ENCODE data around the gene MAL.

The MAL gene

DNA sequence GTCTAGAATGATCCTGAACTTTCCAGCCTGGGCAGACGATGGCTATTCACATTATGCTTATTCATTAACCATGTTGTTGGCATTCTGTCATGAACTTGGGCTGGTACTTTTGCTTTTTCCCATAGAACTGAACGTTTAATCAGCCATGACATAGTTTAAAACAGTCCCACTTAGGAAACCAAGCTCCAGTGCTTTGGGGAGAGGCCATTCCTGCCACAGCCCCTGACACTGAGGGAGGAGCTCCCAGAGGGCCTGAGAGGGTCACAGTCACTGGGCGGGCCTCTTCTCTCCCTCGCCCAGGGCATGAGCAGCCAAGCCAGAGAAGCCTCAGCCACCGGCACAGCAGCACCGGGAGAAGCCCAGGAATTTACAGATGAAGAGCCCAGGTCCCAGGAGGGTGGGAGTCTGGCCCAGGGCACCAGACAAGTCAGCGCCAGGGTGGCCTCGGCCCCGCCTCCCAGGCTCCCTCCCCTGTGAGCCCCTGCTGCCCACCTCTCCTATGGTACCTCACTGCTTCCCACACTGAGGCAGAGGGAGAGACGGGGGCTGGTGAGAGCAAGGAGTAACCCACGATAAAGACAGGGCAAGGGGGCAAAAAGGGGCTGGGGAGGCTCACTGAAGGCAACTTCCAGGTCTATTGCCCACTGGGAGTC lies 33.6 kb downstream of the MAL start:
- H3K36me3 ChIP-seq (ENCODE audit: control insufficient read depth, insufficient read depth, low read length), result no peaks in the 10 kb centered on the region
- H3K9me3 ChIP-seq (ENCODE audit: control insufficient read depth, low read length), result no peaks in the 10 kb centered on the region
- 56 to 73% methylated on average over 6 of the region's 11 CpGs for WGBS, 2 experiments (ENCODE audit: insufficient coverage in 2 of 2)
- no peak overlapping the region for H3K4me3 ChIP-seq (ENCODE audit: extremely low read depth, insufficient read depth, low read length, poor library complexity, severe bottlenecking)
- H3K27ac ChIP-seq (ENCODE audit: low read depth, low read length, severe bottlenecking), result no peak overlapping the region
- H3K4me1 ChIP-seq (ENCODE audit: control insufficient read depth, insufficient read depth, low read length, poor library complexity, severe bottlenecking), result peaks cover 15% of the 10 kb centered on the region

DNA sequence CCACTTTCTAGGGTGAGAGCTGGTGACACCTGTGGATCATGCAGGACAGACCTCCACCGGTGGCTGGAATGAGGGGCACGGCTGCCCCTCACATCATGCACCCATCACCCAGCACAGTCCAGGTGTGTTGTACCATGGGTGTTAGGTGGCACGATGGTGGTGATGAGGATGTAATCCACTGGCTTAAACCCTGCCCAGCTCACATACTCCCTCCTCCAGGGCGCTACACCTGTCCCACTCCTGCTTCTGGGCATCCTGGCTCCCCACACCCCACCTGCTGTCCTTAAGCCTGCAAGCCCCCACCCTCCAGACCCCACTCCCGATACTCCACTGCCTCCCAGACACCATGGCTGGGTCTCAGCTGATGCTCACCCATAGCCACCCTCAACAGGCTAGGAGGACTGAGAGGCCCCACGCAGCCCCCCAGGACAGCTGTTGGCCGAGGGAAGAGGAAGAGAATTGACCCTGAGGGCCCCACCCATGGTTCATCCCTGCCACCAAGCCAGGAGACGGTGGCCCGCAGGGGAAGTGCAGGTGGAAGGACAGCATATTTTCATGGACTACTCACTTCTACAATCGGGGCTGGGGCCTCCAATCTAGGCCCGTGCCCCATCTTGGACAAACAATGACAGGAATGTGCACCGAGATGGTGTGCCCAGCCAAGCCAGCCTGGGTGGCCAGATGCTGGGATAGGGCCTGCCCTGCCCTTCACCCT lies 34.3 kb downstream of the MAL start:
- Histone ChIP-seq H3K9me3 (ENCODE audit: control insufficient read depth, low read length) (no peaks in the 10 kb centered on the region), H3K36me3 (ENCODE audit: control insufficient read depth, insufficient read depth, low read length) (no peaks in the 10 kb centered on the region), H3K27ac (ENCODE audit: low read depth, low read length, severe bottlenecking) (no peak overlapping the region), H3K4me1 (ENCODE audit: control insufficient read depth, insufficient read depth, low read length, poor library complexity, severe bottlenecking) (peaks cover 15% of the 10 kb centered on the region), H3K4me3 (ENCODE audit: extremely low read depth, insufficient read depth, low read length, poor library complexity, severe bottlenecking) (no peak overlapping the region)
- WGBS, 2 experiments (ENCODE audit: insufficient coverage in 2 of 2), result 77 to 86% methylated on average over 5 to 7 of the region's 12 CpGs

DNA sequence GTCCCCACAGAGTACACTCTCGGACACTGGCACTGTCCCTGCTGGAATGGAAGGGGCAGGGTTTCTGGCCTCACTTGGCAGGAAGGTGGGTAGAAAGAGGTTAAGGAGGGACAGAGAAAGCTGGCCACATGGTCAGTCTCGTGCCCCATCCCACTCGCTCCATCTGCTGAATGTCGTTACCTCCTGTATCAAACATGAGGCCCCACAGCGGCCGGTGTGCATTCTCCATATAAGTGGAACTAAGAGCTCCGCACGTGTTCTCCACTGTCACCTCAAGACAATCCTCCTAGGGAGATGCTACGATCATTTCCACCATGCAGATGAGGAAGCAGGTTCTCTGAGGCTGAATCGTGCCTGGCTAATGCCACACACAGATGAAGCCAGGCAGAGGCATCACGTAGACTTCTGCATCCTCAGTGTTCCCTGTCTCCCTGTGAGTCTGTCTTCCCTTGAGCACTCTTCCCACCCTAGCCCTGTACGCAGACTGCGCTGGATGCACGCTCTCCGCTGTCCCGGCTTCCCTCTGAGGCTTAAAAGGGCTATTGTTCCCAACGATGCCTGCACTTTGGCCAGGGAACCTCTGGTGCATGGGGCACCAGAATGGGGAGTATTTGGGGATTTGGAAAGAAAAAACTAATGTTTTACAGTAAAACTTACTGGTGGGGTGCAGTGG lies 35.1 kb downstream of the MAL start:
- no peak overlapping the region for H3K27ac ChIP-seq (ENCODE audit: low read depth, low read length, severe bottlenecking)
- H3K36me3 ChIP-seq (ENCODE audit: control insufficient read depth, insufficient read depth, low read length), result no peaks in the 10 kb centered on the region
- 92 to 93% methylated on average over 15 to 17 of the region's 17 CpGs for whole genome bisulfite sequencing, 2 experiments (ENCODE audit: insufficient coverage in 2 of 2)

GRCh38 chr2:95061119-95061512 lies 35.6 kb downstream of the MAL start:
- WGBS, 2 experiments (ENCODE audit: insufficient coverage in 2 of 2), result 75% methylated on average over 1 of the region's 1 CpG; no CpG with 5 or more reads in 1 of the 2 experiments
- Histone ChIP-seq H3K36me3 (ENCODE audit: control insufficient read depth, insufficient read depth, low read length) (no peaks in the 10 kb centered on the region), H3K4me1 (ENCODE audit: control insufficient read depth, insufficient read depth, low read length, poor library complexity, severe bottlenecking) (peaks cover 15% of the 10 kb centered on the region)

More for the DNA sequence above, 35.1 kb downstream of the MAL start:
- H3K4me3 ChIP-seq (ENCODE audit: extremely low read depth, insufficient read depth, low read length, poor library complexity, severe bottlenecking), result no peak overlapping the region
- H3K4me1 ChIP-seq (ENCODE audit: control insufficient read depth, insufficient read depth, low read length, poor library complexity, severe bottlenecking), result peaks cover 15% of the 10 kb centered on the region
- no peaks in the 10 kb centered on the region for H3K9me3 ChIP-seq (ENCODE audit: control insufficient read depth, low read length)

DNA sequence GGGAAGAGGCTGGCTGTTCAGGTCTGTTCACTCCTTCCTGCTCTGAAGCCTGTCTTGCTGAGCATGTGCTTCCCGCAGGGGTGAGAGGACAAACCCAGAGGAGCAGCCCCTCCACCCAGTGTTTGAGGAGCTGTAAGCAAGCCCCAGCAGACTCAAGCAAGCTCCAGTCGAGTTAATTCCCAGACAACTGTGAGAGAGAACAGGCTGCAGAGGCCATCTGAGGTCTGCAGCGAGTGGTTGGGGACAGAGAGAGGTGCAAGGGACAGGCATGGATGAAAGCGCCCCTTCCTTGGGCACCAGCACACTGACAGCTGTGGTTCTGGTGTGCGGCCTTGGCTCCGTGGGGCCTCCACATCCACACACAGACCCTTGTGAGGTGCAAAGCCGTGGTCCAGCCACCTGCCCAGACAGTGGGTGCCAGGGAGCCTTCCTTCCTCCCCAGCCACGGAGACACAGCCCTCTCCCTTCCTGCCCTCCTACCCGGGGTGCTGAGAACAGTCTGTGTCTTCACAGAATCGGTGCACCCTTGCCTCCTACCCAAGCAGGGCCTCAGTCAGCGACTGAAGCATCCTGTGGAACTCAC lies 36.2 kb downstream of the MAL start:
- 73 to 90% methylated on average over 7 to 11 of the region's 11 CpGs for WGBS, 2 experiments (ENCODE audit: insufficient coverage in 2 of 2)

More at GRCh38 chr2:95061119-95061512, 35.6 kb downstream of the MAL start:
- H3K9me3 ChIP-seq (ENCODE audit: control insufficient read depth, low read length), result no peaks in the 10 kb centered on the region
- no peak overlapping the region for H3K4me3 ChIP-seq (ENCODE audit: extremely low read depth, insufficient read depth, low read length, poor library complexity, severe bottlenecking)
- H3K27ac ChIP-seq (ENCODE audit: low read depth, low read length, severe bottlenecking), result no peak overlapping the region

DNA sequence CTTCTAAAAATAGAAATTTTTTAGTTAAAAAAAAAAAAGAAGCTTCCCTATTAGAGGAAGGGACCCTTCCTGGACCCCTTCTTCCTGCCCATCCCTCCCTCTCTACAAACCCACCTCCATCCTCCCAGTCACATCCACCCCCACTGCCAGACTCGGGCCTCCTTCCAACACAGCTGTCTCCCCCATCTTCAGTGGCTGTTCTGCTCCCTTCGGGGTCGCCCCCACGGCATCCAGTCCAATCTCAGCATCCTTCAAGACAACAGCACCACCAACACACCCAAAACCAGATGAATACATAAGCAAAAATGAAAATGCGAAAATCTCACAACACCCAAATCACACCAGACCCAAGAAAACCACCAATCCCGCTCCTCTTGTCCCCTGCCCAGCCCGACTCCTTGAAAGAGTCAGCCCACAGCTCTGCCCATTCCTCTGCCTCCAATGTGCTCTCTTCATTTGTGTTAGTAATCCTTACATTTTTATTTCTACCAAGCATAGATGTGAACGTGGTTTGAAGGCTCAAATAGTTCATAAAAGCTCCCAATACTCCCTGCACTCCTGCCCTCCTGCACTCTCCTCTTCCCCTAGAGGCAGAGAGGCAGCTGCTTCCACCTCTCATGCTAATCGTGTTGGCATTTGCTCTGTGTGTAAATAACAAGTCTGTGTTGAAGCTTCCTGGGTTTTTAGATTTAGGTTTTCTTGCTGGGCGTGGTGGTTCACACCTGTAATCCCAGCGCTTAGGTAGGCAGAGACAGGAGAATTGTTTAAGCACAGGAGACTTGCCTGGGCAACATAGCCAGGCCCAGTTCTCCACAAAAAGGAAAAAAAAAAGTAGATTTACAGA lies 37.0 kb downstream of the MAL start:
- H3K36me3 ChIP-seq (ENCODE audit: control insufficient read depth, insufficient read depth, low read length), result no peaks in the 10 kb centered on the region
- H3K4me1 ChIP-seq (ENCODE audit: control insufficient read depth, insufficient read depth, low read length, poor library complexity, severe bottlenecking), result peaks cover 3% of the 10 kb centered on the region
- 64 to 87% methylated on average over 6 to 8 of the region's 11 CpGs for WGBS, 2 experiments (ENCODE audit: insufficient coverage in 2 of 2)
- no peaks in the 10 kb centered on the region for H3K9me3 ChIP-seq (ENCODE audit: control insufficient read depth, low read length)
- H3K27ac ChIP-seq (ENCODE audit: low read depth, low read length, severe bottlenecking), result no peak overlapping the region
- no peak overlapping the region for H3K4me3 ChIP-seq (ENCODE audit: extremely low read depth, insufficient read depth, low read length, poor library complexity, severe bottlenecking)

More for the DNA sequence above, 36.2 kb downstream of the MAL start:
- Histone ChIP-seq H3K4me1 (ENCODE audit: control insufficient read depth, insufficient read depth, low read length, poor library complexity, severe bottlenecking) (peaks cover 10% of the 10 kb centered on the region), H3K36me3 (ENCODE audit: control insufficient read depth, insufficient read depth, low read length) (no peaks in the 10 kb centered on the region), H3K9me3 (ENCODE audit: control insufficient read depth, low read length) (no peaks in the 10 kb centered on the region), H3K27ac (ENCODE audit: low read depth, low read length, severe bottlenecking) (no peak overlapping the region), H3K4me3 (ENCODE audit: extremely low read depth, insufficient read depth, low read length, poor library complexity, severe bottlenecking) (no peak overlapping the region)

DNA sequence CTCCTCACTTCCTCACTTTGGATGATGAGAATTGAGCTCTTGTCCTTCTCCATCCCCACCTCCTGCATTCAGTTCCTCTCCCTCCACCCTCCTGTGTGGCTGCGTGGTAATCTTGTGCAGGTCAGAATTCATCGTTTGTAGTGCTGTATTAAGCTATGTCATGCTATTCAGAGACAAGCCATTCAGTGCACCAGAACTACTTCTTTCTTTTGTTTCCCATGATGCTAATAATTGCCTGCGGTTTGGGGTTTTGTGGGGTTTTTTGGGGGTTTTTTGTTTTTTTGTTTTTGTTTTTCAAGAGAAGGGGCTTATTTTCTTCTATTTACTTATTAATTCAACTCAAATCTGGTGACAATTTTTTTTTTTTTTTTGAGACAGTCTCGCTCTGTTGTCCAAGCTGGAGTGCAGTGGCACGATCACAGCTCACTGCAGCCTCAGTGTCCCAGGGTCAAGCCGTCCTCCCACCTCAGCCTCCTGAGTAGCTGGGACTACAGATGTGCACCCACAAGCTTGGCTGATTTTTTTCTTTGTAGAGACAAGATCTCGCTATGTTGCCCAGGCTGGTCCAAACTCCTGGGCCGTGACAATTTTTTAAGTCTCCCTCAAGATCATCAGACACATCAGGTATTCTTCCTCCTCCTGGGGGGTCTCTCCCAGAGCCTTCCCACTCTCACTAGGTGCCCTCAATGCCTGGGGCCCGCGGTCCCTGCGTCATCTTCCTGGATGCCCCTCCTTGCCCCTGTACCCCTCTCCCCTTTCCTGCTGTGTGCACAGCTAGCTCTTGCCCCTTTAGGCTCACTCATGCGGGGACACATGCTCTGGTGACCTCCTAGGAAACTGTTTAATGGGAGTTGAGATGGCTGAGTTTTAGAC lies 37.8 kb downstream of the MAL start:
- Histone ChIP-seq H3K27ac (ENCODE audit: low read depth, low read length, severe bottlenecking) (no peak overlapping the region), H3K9me3 (ENCODE audit: control insufficient read depth, low read length) (no peaks in the 10 kb centered on the region), H3K36me3 (ENCODE audit: control insufficient read depth, insufficient read depth, low read length) (no peaks in the 10 kb centered on the region), H3K4me3 (ENCODE audit: extremely low read depth, insufficient read depth, low read length, poor library complexity, severe bottlenecking) (no peak overlapping the region), H3K4me1 (ENCODE audit: control insufficient read depth, insufficient read depth, low read length, poor library complexity, severe bottlenecking) (peaks cover 3% of the 10 kb centered on the region)
- 81 to 88% methylated on average over 6 to 7 of the region's 12 CpGs for WGBS, 2 experiments (ENCODE audit: insufficient coverage in 2 of 2)

DNA sequence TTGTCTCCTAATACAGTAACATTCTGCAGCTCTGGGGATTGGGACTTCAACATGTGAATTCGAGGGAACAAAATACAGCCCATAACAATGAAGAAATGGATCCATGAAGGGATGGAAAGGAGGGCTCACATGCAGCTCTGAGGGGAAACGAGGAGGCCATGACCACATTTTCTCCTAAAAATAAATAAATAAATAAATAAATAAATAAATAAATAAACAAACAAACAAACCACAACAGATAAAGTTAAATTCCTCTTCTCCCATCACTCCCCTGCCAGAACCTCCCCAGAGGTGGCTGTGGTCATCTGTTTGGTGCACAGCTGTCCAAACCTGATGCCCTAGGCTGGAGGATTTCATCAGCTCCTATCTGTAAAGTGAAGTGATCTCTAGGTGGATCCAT lies 42.7 kb downstream of the MAL start:
- Histone ChIP-seq H3K36me3 (ENCODE audit: control insufficient read depth, insufficient read depth, low read length) (no peaks in the 10 kb centered on the region), H3K9me3 (ENCODE audit: control insufficient read depth, low read length) (no peaks in the 10 kb centered on the region), H3K4me3 (ENCODE audit: extremely low read depth, insufficient read depth, low read length, poor library complexity, severe bottlenecking) (no peak overlapping the region), H3K4me1 (ENCODE audit: control insufficient read depth, insufficient read depth, low read length, poor library complexity, severe bottlenecking) (no peaks in the 10 kb centered on the region), H3K27ac (ENCODE audit: low read depth, low read length, severe bottlenecking) (no peak overlapping the region)
- WGBS, 2 experiments (ENCODE audit: insufficient coverage in 2 of 2), result 60 to 100% methylated on average over 1 of the region's 2 CpGs

GRCh38 chr2:95069465-95069864 lies 44.0 kb downstream of the MAL start:
- H3K27ac ChIP-seq (ENCODE audit: low read depth, low read length, severe bottlenecking), result no peak overlapping the region

More at GRCh38 chr2:95069465-95069864, 44.0 kb downstream of the MAL start:
- no peaks in the 10 kb centered on the region for H3K36me3 ChIP-seq (ENCODE audit: control insufficient read depth, insufficient read depth, low read length)
- H3K4me1 ChIP-seq (ENCODE audit: control insufficient read depth, insufficient read depth, low read length, poor library complexity, severe bottlenecking), result no peaks in the 10 kb centered on the region
- 95 to 100% methylated on average over 1 to 5 of the region's 9 CpGs for WGBS, 2 experiments (ENCODE audit: insufficient coverage in 2 of 2)
- H3K4me3 ChIP-seq (ENCODE audit: extremely low read depth, insufficient read depth, low read length, poor library complexity, severe bottlenecking), result no peak overlapping the region
- no peaks in the 10 kb centered on the region for H3K9me3 ChIP-seq (ENCODE audit: control insufficient read depth, low read length)

Data from mesodermal cell (in vitro differentiated cells).